HepG2 (cell line): ENCODE results near the gene IFITM10. TPM values are rescaled to one million over a fixed set of nuclear protein-coding genes. Genes with fewer than 3 reads are reported as not detected.

Experiments used
- ASH2L ChIP-seq: fragments of 300-600, 200-600 bp; sonication (generic); IDR thresholded peaks from 2 replicates; pipeline ENCODE4 v1.7.0; 2017; ENCODE audit warnings: low read depth, mild to moderate bottlenecking, moderate library complexity, mixed read lengths, low read length; ENCODE audit not compliant: insufficient read length
- DR1 ChIP-seq: sonication (generic); formaldehyde crosslinking; IDR thresholded peaks from 2 replicates; pipeline ENCODE4 v1.8.0; 2021; ENCODE audit warnings: mild to moderate bottlenecking, missing genetic modification reagents, inconsistent platforms
- FOSL2 ChIP-seq: sonication (generic); formaldehyde crosslinking; IDR thresholded peaks from 2 replicates; pipeline ENCODE4 v1.4.0; 2020; ENCODE audit warnings: missing genetic modification reagents
- FOXA3 ChIP-seq: IDR thresholded peaks from 2 replicates; pipeline ENCODE4 v1.6.1; 2016; ENCODE audit warnings: missing genetic modification reagents, missing compliant biosample characterization
- FOXO1 ChIP-seq: sonication (generic); formaldehyde crosslinking; IDR thresholded peaks from 2 replicates; pipeline ENCODE4 v1.4.0; 2020; ENCODE audit warnings: missing genetic modification reagents
- HIVEP1 ChIP-seq: sonication (generic); formaldehyde crosslinking; IDR thresholded peaks from 2 replicates; pipeline ENCODE4 v1.4.0; 2020; ENCODE audit warnings: mild to moderate bottlenecking, missing genetic modification reagents
- KLF15 ChIP-seq: sonication (generic); formaldehyde crosslinking; IDR thresholded peaks from 2 replicates; pipeline ENCODE4 v1.8.1; 2023; ENCODE audit warnings: borderline replicate concordance, mild to moderate bottlenecking, inconsistent platforms, missing genetic modification reagents, mixed read lengths
- NCOR1 ChIP-seq: fragments of 200-600 bp; sonication (generic); IDR thresholded peaks from 2 replicates; pipeline ENCODE4 v1.7.0; 2017; ENCODE audit warnings: antibody characterized with exemption, low read length, borderline replicate concordance
- NR2F1 ChIP-seq, 2 experiments: fragments of 450-650 bp in 1 of 2; formaldehyde crosslinking in 1 of 2; IDR thresholded peaks; 2 replicates each; pipeline versions ENCODE4 v1.5.0 to v1.6.1; 2016 to 2020; ENCODE audit warnings: mild to moderate bottlenecking in 1 of 2, missing compliant biosample characterization in 1 of 2, missing genetic modification reagents in 1 of 2, moderate library complexity in 1 of 2
- NR2F6 ChIP-seq, 2 experiments: IDR thresholded peaks; 2 replicates each; pipeline ENCODE4 v1.6.1; 2016; ENCODE audit warnings: antibody characterized with exemption in 1 of 2, mild to moderate bottlenecking in 1 of 2
- PAWR ChIP-seq: sonication (generic); formaldehyde crosslinking; IDR thresholded peaks from 2 replicates; pipeline ENCODE4 v1.4.0; 2020; ENCODE audit warnings: missing genetic modification reagents, mild to moderate bottlenecking, borderline replicate concordance
- SKIL ChIP-seq: sonication (generic); formaldehyde crosslinking; IDR thresholded peaks from 2 replicates; pipeline ENCODE4 v1.8.0; 2022; ENCODE audit warnings: missing genetic modification reagents, mild to moderate bottlenecking, moderate library complexity, borderline replicate concordance
- SMAD9 ChIP-seq: sonication (generic); formaldehyde crosslinking; IDR thresholded peaks from 2 replicates; pipeline ENCODE4 v1.5.1; 2020; ENCODE audit warnings: mild to moderate bottlenecking, missing genetic modification reagents
- SPEN ChIP-seq: sonication (generic); formaldehyde crosslinking; IDR thresholded peaks from 2 replicates; pipeline ENCODE4 v1.5.1; 2020; ENCODE audit warnings: low read depth, mild to moderate bottlenecking, missing genetic modification reagents
- TARDBP ChIP-seq: sonication (generic); formaldehyde crosslinking; IDR thresholded peaks from 2 replicates; pipeline ENCODE4 v1.8.0; 2022; ENCODE audit warnings: mild to moderate bottlenecking, missing genetic modification reagents
- TGIF2 ChIP-seq: IDR thresholded peaks from 2 replicates; pipeline ENCODE4 v1.6.1; 2016; ENCODE audit warnings: control low read depth, missing compliant biosample characterization
- THAP11 ChIP-seq: IDR thresholded peaks from 2 replicates; pipeline ENCODE4 v1.6.1; 2016; ENCODE audit warnings: missing biosample characterization, missing genetic modification reagents
- ZBTB34 ChIP-seq: sonication (generic); formaldehyde crosslinking; IDR thresholded peaks from 2 replicates; pipeline ENCODE4 v1.8.0; 2022; ENCODE audit warnings: mild to moderate bottlenecking, missing genetic modification reagents
- ZNF362 ChIP-seq: sonication (generic); formaldehyde crosslinking; IDR thresholded peaks from 2 replicates; pipeline ENCODE4 v1.4.0; 2020; ENCODE audit warnings: missing genetic modification reagents, mild to moderate bottlenecking, borderline replicate concordance
- ZNF567 ChIP-seq: sonication (generic); formaldehyde crosslinking; IDR thresholded peaks from 2 replicates; pipeline ENCODE4 v1.8.1; 2023; ENCODE audit warnings: mild to moderate bottlenecking, missing genetic modification reagents, borderline replicate concordance
- ZNF629 ChIP-seq: sonication (generic); formaldehyde crosslinking; conservative IDR thresholded peaks from 2 replicates; pipeline ENCODE4 v1.5.0; 2020; ENCODE audit warnings: missing genetic modification reagents
- polyA plus RNA-seq, 8 experiments: library from polyadenylated mRNA; depleted of rRNA in 3 of 8; stranded (reverse) in 7 of 8; unstranded in 1 of 8; fragments of >200 nt; fragmentation: Illumina TruSeq in 4 of 8; extraction: Trizol in 4 of 8; gene quantifications; 2 replicates each; pipeline versions ENCODE4 v1.2.1 to v1.2.3, GENCODE V29; 2011 to 2016; ENCODE audit warnings: low read depth in 4 of 8, missing spikeins in 1 of 8, mixed read lengths in 1 of 8; ENCODE audit not compliant: insufficient read depth in 1 of 8
- total RNA-seq, 5 experiments: library from RNA; depleted of rRNA; stranded (reverse); fragments of >200 nt; fragmentation: Illumina TruSeq; extraction: Trizol; gene quantifications; 2 replicates each; pipeline ENCODE4 v1.2.3, GENCODE V29; 2016; ENCODE audit warnings: low read depth in 1 of 5
- TF ChIP-seq, protein P1 (sequence below): sonication (generic); formaldehyde crosslinking; IDR thresholded peaks from 2 replicates; pipeline ENCODE4 v1.5.1; 2020; ENCODE audit warnings: missing genetic modification reagents, mild to moderate bottlenecking, borderline replicate concordance

IFITM10 gene
- total and polyA plus RNA-seq, 2 of the 13 experiments (the other 11 are each of a cell fraction or from before 2014, with no cell fraction given): 0.09 to 0.13 TPM

DNA sequence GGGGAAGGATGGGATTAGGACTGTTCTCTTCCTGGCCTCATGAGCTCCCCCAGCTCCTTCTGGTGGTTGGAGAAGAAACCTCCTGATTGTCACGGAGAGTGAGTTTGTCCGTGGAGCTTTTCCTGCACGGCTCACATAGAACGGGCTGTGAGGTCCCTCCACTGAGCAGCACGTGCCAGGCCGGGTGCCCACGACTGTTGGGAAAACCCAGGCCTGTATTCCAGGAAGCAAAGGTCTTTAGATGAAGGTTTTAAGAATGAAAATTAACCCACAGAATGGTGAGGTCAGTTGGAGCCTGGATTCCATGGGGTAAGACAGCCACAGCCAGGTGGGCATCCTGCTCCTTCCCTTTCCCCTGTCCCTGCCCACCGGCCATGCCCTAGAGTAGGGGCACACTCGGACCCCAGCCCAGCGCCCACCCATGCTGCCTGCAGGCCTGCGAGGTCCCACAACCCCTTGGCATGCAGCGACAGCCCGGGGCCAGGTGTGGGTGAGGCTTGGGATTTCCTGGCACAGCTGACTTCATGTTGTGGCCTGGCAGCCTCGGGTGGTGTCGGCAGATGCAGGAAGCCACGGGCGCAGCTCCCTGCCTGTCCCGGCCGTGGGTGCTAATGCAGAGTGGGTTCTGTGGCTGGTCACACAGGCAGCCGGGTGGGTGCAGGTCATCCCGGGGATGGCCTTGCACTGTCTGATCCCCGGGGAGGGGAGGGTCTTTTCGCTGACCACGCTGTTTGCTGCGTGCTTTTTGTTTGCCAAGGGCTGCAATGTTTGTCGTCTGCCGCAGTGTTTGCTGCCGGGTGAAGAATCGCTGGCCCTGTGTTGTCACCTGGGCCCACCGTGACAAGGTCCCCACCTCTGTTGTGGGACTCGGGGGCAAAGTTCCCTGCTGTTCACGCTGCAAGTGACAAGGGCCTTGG is 60.9 kb downstream of the IFITM10 start (continued):
- TF ChIP-seq ZNF362: peak; percentile 81
- peak; percentile 59; the same call in 1 of the 2 replicates for TF ChIP-seq ZNF629 (CRISPR knock-in tag)
- TF ChIP-seq NR2F1 (CRISPR knock-in tag; IDR thresholded peaks at IDR 0.05): peak; percentile 91 to 96
- peak; percentile 97 for TF ChIP-seq SKIL (CRISPR knock-in tag)
- peak; percentile 85; the same call in 1 of the 2 replicates for TF ChIP-seq ZNF567 (CRISPR knock-in tag)
- TF ChIP-seq FOSL2: peak; percentile 89
- TF ChIP-seq SPEN (CRISPR knock-in tag): peak; percentile 66
- TF ChIP-seq FOXO1: peak; percentile 100
- 0 out of 2 replicates have a peak, but pooled peaks have one; percentile 69 for TF ChIP-seq ZBTB34 (CRISPR knock-in tag)
- TF ChIP-seq TARDBP (CRISPR knock-in tag): peak; percentile 95
- TF ChIP-seq ASH2L: peak; percentile 15
- TF ChIP-seq NCOR1: peak; percentile 88
- TF ChIP-seq, protein P1, sequence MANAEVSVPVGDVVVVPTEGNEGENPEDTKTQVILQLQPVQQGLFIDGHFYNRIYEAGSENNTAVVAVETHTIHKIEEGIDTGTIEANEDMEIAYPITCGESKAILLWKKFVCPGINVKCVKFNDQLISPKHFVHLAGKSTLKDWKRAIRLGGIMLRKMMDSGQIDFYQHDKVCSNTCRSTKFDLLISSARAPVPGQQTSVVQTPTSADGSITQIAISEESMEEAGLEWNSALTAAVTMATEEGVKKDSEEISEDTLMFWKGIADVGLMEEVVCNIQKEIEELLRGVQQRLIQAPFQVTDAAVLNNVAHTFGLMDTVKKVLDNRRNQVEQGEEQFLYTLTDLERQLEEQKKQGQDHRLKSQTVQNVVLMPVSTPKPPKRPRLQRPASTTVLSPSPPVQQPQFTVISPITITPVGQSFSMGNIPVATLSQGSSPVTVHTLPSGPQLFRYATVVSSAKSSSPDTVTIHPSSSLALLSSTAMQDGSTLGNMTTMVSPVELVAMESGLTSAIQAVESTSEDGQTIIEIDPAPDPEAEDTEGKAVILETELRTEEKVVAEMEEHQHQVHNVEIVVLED (CRISPR knock-in tag): peak; percentile 51; the same call in 1 of the 2 replicates
- peak; percentile 88 for TF ChIP-seq DR1 (CRISPR knock-in tag)
- TF ChIP-seq KLF15 (CRISPR knock-in tag): 0 out of 2 replicates have a peak, but pooled peaks have one; percentile 64
- TF ChIP-seq SMAD9 (CRISPR knock-in tag): peak; percentile 79; the same call in 1 of the 2 replicates
- peak; percentile 88 for TF ChIP-seq HIVEP1 (CRISPR knock-in tag)
- peak; percentile 98 for TF ChIP-seq FOXA3 (CRISPR knock-in tag)
- TF ChIP-seq TGIF2 (CRISPR knock-in tag): peak; percentile 83
- TF ChIP-seq THAP11 (CRISPR knock-in tag): peak; percentile 75
- 0 out of 2 replicates have a peak, but pooled peaks have one; percentile 54 for TF ChIP-seq PAWR (CRISPR knock-in tag)
- TF ChIP-seq NR2F6 (IDR thresholded peaks at IDR 0.05): peak; percentile 93
- peak; percentile 97 for TF ChIP-seq NR2F6 (CRISPR knock-in tag; IDR thresholded peaks at IDR 0.05)
